ENCODE data around the gene SPATS2L. TPM values are rescaled to one million over a fixed set of nuclear protein-coding genes. Genes with fewer than 3 reads are reported as not detected.

Gene SPATS2L
- total RNA-seq, 1 experiment from 2014 or later, result 47.3 TPM

DNA sequence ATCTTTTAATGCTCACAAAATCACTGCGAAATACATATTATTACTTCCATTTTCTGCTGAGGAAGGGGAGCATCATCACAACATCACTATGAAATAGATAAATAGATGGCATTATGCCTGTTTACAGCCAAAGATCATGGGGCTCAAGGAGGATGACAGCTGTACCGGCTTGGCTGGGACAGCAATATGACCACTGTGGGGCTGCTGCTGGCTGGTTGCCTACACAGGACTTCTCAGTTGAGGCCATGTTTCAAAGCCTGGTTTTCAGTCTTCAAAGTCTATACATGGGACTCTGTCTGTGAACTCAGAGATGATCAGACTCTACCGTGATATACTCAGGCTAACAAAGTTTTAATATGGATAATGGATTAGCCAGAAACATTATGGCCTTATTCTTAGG lies 58.7 kb downstream of the SPATS2L start:
- no peaks in the 10 kb centered on the region for H3K9me3 ChIP-seq (ENCODE audit: control insufficient read depth, low read depth, low read length)
- no peak overlapping the region for H2AK5ac ChIP-seq (ENCODE audit: insufficient read length, low read length)
- no peak overlapping the region for H4K8ac ChIP-seq (replicated peaks; ENCODE audit: insufficient read length, low read depth, low read length)
- WGBS (ENCODE audit: extremely low coverage, insufficient read length, low lambda C conversion rate), result no CpG with 5 or more reads among the region's 3 CpGs
- H3K4me2 ChIP-seq (ENCODE audit: insufficient read depth, insufficient read length, low read length), result no peak overlapping the region
- no peak overlapping the region for H3K4ac ChIP-seq (ENCODE audit: low read depth, low read length)
- H2BK120ac ChIP-seq (ENCODE audit: low read depth, low read length, poor library complexity, severe bottlenecking), result no peak overlapping the region
- no peaks in the 10 kb centered on the region for H4K20me1 ChIP-seq (ENCODE audit: control insufficient read depth, insufficient read depth, insufficient read length)
- H3K36me3 Mint-ChIP-seq (ENCODE audit: insufficient read depth in 1 of 3, low read depth in 3 of 3), result no peaks in the 10 kb centered on the region; a peak in 1 of 7 replicates
- DNase-seq, result no peak
- peaks cover 17% of the 10 kb centered on the region for H3K4me1 ChIP-seq (ENCODE audit: insufficient read depth, low read length)
- H3K9me3 Mint-ChIP-seq, result no peaks in the 10 kb centered on the region
- peaks cover 4% of the 10 kb centered on the region for H3K79me1 ChIP-seq (ENCODE audit: insufficient read depth, low read depth, low read length, poor library complexity, severe bottlenecking)
- H3K27ac Mint-ChIP-seq, result no peak overlapping the region
- H3K14ac ChIP-seq (ENCODE audit: insufficient read depth, low read length), result no peak overlapping the region
- H3K4me3 Mint-ChIP-seq, result no peak overlapping the region
- H2BK15ac ChIP-seq (ENCODE audit: low read depth, low read length), result no peak overlapping the region
- H3K27me3 ChIP-seq (ENCODE audit: insufficient read depth, low read length), result no peaks in the 10 kb centered on the region
- H3K27me3 Mint-ChIP-seq (ENCODE audit: low read depth), result no peaks in the 10 kb centered on the region
- H2BK12ac ChIP-seq (ENCODE audit: insufficient read length, low read depth, low read length), result no peak overlapping the region
- H2BK20ac ChIP-seq (ENCODE audit: low read depth, low read length, poor library complexity, severe bottlenecking), result no peak overlapping the region
- peaks cover 59 to 64% of the 10 kb centered on the region in 2 experiments for H3K4me1 Mint-ChIP-seq
- H3T11ph ChIP-seq (ENCODE audit: low read length), result no peak overlapping the region
- no peak overlapping the region for H3K23ac ChIP-seq (ENCODE audit: insufficient read length, low read depth, low read length)
- TF ChIP-seq, protein P1, sequence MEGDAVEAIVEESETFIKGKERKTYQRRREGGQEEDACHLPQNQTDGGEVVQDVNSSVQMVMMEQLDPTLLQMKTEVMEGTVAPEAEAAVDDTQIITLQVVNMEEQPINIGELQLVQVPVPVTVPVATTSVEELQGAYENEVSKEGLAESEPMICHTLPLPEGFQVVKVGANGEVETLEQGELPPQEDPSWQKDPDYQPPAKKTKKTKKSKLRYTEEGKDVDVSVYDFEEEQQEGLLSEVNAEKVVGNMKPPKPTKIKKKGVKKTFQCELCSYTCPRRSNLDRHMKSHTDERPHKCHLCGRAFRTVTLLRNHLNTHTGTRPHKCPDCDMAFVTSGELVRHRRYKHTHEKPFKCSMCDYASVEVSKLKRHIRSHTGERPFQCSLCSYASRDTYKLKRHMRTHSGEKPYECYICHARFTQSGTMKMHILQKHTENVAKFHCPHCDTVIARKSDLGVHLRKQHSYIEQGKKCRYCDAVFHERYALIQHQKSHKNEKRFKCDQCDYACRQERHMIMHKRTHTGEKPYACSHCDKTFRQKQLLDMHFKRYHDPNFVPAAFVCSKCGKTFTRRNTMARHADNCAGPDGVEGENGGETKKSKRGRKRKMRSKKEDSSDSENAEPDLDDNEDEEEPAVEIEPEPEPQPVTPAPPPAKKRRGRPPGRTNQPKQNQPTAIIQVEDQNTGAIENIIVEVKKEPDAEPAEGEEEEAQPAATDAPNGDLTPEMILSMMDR (conservative IDR thresholded peaks at IDR 0.05), result no peak
- H4K5ac ChIP-seq (ENCODE audit: insufficient read length, low read depth, low read length), result no peak overlapping the region
- H2BK5ac ChIP-seq (ENCODE audit: insufficient read length, low read length), result no peak overlapping the region
- H3K23me2 ChIP-seq (ENCODE audit: insufficient read length, low read depth, low read length, poor library complexity, severe bottlenecking), result no peaks in the 10 kb centered on the region
- no peak overlapping the region for H4K91ac ChIP-seq (ENCODE audit: insufficient read length, low read depth, low read length)
- H3K27ac ChIP-seq (ENCODE audit: insufficient read length, low read depth, low read length), result no peak overlapping the region
- H3K9ac ChIP-seq (ENCODE audit: extremely low read depth, insufficient read length, low read length), result no peak overlapping the region
- peaks cover 17% of the 10 kb centered on the region; the same call in 1 of the 2 replicates for H3K79me2 ChIP-seq (ENCODE audit: insufficient read depth, low read length)
- H3K18ac ChIP-seq (ENCODE audit: insufficient read length, low read depth, low read length), result no peak overlapping the region
- H3K56ac ChIP-seq (ENCODE audit: insufficient read length, low read depth, low read length), result no peak overlapping the region
- H2AFZ ChIP-seq (ENCODE audit: low read length), result no peak overlapping the region
